GM11168 (cell line): ENCODE measurements around the gene NMNAT3.

Source experiments
- in situ Hi-C: fragments of 300-500 bp; cut with MboI; formaldehyde crosslinking; loops from one replicate; pipeline ENCODE4 v1.12.0; 2022; ENCODE audit warnings: low sequenced_read_pairs; ENCODE audit not compliant: unreplicated experiment

The NMNAT3 gene

GRCh38 chr3:139677388-139678155 lies at the start of gene NMNAT3:
NMNAT3 (minus strand) TSS chr3:139677972; CDS start chr3:139627724, 50,248 bp downstream.
- in situ Hi-C loops: no loop called here

- in situ Hi-C loops: no loop called here
These were observed 43.6 kb upstream of the NMNAT3 start for GRCh38 chr3:139721370-139721769.

- in situ Hi-C loops: no loop called here
These were observed 40.6 kb upstream of the NMNAT3 start for GRCh38 chr3:139718415-139718814.

- in situ Hi-C loops: no loop called here
These were observed 39.2 kb upstream of the NMNAT3 start for GRCh38 chr3:139716908-139717485.

GRCh38 chr3:139715743-139716360 lies 38.1 kb upstream of the NMNAT3 start:
- in situ Hi-C loops: no loop called here

GRCh38 chr3:139715166-139715565 lies 37.4 kb upstream of the NMNAT3 start:
- in situ Hi-C loops: no loop called here

- in situ Hi-C loops: no loop called here
These were observed 32.4 kb upstream of the NMNAT3 start for GRCh38 chr3:139710212-139710611.

GRCh38 chr3:139705631-139706030 lies 27.9 kb upstream of the NMNAT3 start:
- in situ Hi-C loops: no loop called here

- in situ Hi-C loops: no loop called here
These were observed 18.5 kb upstream of the NMNAT3 start for GRCh38 chr3:139696314-139696604.

- in situ Hi-C loops: no loop called here
These were observed 17.9 kb upstream of the NMNAT3 start for GRCh38 chr3:139695426-139696313.

- in situ Hi-C loops: no loop called here
These were observed 17.2 kb upstream of the NMNAT3 start for GRCh38 chr3:139695007-139695406.

GRCh38 chr3:139694542-139694941 lies 16.8 kb upstream of the NMNAT3 start:
- in situ Hi-C loops: no loop called here

GRCh38 chr3:139691619-139692018 lies 13.8 kb upstream of the NMNAT3 start:
- in situ Hi-C loops: no loop called here

- in situ Hi-C loops: no loop called here
These were observed 12.0 kb upstream of the NMNAT3 start for GRCh38 chr3:139689708-139690228.

- in situ Hi-C loops: no loop called here
These were observed 11.3 kb upstream of the NMNAT3 start for GRCh38 chr3:139689122-139689521.

GRCh38 chr3:139687431-139687830 lies 9.7 kb upstream of the NMNAT3 start:
- in situ Hi-C loops: no loop called here

GRCh38 chr3:139686624-139687023 lies 8.9 kb upstream of the NMNAT3 start:
- in situ Hi-C loops: no loop called here

- in situ Hi-C loops: no loop called here
These were observed 8.4 kb upstream of the NMNAT3 start for GRCh38 chr3:139686206-139686605.

- in situ Hi-C loops: no loop called here
These were observed 1.5 kb upstream of the NMNAT3 start for GRCh38 chr3:139679220-139679775.
